OCI-LY1 (cell line): Measurements from ENCODE around the gene MPRIP.
A peak's percentile ranks its signal among the peaks of the same experiment; 100 is the strongest.
"Not testable (repeated sequence)": the region's sequence is repeated elsewhere in the genome, so short reads cannot be mapped to it uniquely, and the experiment has no call there.

ENCODE experiments used
- H2AFZ ChIP-seq: fragments of 200-600 bp; sonication (generic), shearing (Covaris generic); 2 replicates; pipeline ENCODE4 v1.6.0; 2014; ENCODE audit warnings: antibody characterized with exemption, mild to moderate bottlenecking, low read length
- H3F3A ChIP-seq: fragments of 200-600 bp; sonication (generic), shearing (Covaris generic); 2 replicates; pipeline ENCODE4 v1.6.0; 2014; ENCODE audit warnings: mild to moderate bottlenecking, antibody characterized with exemption, low read length, moderate library complexity; ENCODE audit not compliant: insufficient read depth
- H3K27ac ChIP-seq: fragments of 200-600 bp; sonication (generic); 2 replicates; pipeline ENCODE4 v1.5.1; 2014; ENCODE audit warnings: low read length, mixed run types, mild to moderate bottlenecking, low read depth; ENCODE audit not compliant: poor library complexity, severe bottlenecking
- H3K27me3 ChIP-seq: fragments of 200-600 bp; sonication (generic); 2 replicates; pipeline ENCODE4 v1.6.0; 2014; ENCODE audit warnings: antibody characterized with exemption, mild to moderate bottlenecking, low read length, moderate library complexity; ENCODE audit not compliant: insufficient read depth
- H3K36me3 ChIP-seq: fragments of 200-600 bp; sonication (generic); 2 replicates; pipeline ENCODE4 v1.6.1; 2014; ENCODE audit warnings: mild to moderate bottlenecking, antibody characterized with exemption, low read length, moderate library complexity, mixed read lengths; ENCODE audit not compliant: insufficient read depth
- H3K4me1 ChIP-seq: fragments of 200-600 bp; sonication (generic); 2 replicates; pipeline ENCODE4 v1.5.1; 2014; ENCODE audit warnings: mild to moderate bottlenecking, low read length, moderate library complexity; ENCODE audit not compliant: insufficient read depth, severe bottlenecking
- H3K4me2 ChIP-seq: fragments of 200-600 bp; sonication (generic), shearing (Covaris generic); 2 replicates; pipeline ENCODE4 v1.6.1; 2014; ENCODE audit warnings: low read length
- H3K4me3 ChIP-seq: fragments of 200-600 bp; sonication (generic); 2 replicates; pipeline ENCODE4 v1.5.1; 2014; ENCODE audit warnings: low read length, low read depth, mild to moderate bottlenecking, mixed read lengths; ENCODE audit not compliant: poor library complexity, severe bottlenecking
- H3K79me2 ChIP-seq: fragments of 200-600 bp; shearing (Covaris generic); 2 replicates; pipeline ENCODE4 v1.6.1; 2016; ENCODE audit warnings: mixed run types, low read length, mixed read lengths; ENCODE audit not compliant: insufficient read depth
- H3K9ac ChIP-seq: fragments of 200-600 bp; sonication (generic), shearing (Covaris generic); 2 replicates; pipeline ENCODE4 v1.6.1; 2014; ENCODE audit warnings: mild to moderate bottlenecking, low read length, mixed read lengths
- H3K9me2 ChIP-seq: fragments of 200-600 bp; sonication (generic), shearing (Covaris generic); 2 replicates; pipeline ENCODE4 v1.6.1; 2014; ENCODE audit warnings: low read depth, mild to moderate bottlenecking, low read length, mixed read lengths
- H3K9me3 ChIP-seq: fragments of 200-600 bp; shearing (Covaris generic); 2 replicates; pipeline ENCODE4 v1.6.1; 2014; ENCODE audit warnings: low read length, mixed read lengths
- H4K20me1 ChIP-seq: fragments of 200-600 bp; sonication (generic), shearing (Covaris generic); 2 replicates; pipeline ENCODE4 v1.6.0; 2016; ENCODE audit warnings: mild to moderate bottlenecking, low read length; ENCODE audit not compliant: insufficient read depth
- EZH2 ChIP-seq: fragments of 200-600 bp; sonication (generic), shearing (Covaris generic); IDR thresholded peaks from 2 replicates; pipeline ENCODE4 v1.8.0; 2017; ENCODE audit warnings: borderline replicate concordance, mixed run types, mild to moderate bottlenecking, antibody characterized with exemption, low read length, moderate library complexity, mixed read lengths
- TF ChIP-seq, protein P1 (sequence below): fragments of 200-600 bp; sonication (generic), shearing (Covaris generic); IDR thresholded peaks from 2 replicates; pipeline ENCODE4 v1.5.1; 2017; ENCODE audit warnings: mild to moderate bottlenecking, antibody characterized with exemption, low read length, moderate library complexity, mixed read lengths

MPRIP gene

DNA sequence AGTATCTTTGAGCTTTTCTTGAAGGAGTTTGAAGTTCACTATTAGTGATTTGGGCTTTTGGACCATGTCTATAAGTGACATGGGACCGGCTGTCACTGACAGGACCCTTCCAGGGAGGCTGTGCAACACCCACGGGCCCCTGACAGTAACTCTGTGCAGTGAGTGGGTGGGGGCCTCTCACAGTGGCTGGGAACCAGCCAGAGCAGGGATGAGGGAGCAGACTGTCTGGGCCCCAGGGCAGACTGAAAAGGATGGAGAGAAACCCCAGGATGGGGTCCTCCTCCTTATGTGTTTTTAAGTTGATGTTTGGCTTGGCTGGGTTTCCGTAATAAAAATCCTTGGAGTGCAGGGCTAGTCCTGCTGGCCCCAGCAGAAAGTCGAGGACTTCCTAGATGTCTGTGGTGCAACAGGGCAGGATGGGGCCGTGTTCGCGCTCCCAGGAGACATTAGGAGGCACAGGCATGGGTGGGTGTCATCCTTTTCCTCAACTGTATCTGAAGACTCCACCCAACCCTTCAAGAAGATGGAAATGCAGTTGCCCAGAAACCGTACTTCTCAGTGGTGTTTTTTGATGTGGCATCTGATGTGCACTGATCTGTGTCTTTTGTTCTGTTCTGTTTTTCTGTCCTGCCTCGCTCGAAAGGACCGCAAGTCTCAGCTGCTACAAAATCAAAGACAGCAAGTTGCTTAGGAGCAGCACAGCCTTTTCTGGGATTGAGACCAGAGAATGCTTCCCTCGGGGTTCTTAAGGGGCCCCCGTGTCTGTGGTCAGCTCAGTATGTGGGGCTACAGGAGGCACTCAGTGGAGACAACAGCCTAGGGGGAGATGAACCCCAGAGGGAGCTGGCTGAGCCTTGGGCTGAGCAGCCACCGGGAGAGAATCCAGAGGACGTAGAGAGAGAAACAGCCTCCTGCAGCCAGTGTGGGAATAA lies 139.7 kb downstream of the MPRIP start:
- Histone ChIP-seq H3K27me3 (no peaks in the 10 kb centered on the region), H3K4me2 (peak overlapping the region; percentile 46; the same call in 1 of the 2 replicates)
- TF ChIP-seq EZH2 = no peak
- TF ChIP-seq, protein P1, sequence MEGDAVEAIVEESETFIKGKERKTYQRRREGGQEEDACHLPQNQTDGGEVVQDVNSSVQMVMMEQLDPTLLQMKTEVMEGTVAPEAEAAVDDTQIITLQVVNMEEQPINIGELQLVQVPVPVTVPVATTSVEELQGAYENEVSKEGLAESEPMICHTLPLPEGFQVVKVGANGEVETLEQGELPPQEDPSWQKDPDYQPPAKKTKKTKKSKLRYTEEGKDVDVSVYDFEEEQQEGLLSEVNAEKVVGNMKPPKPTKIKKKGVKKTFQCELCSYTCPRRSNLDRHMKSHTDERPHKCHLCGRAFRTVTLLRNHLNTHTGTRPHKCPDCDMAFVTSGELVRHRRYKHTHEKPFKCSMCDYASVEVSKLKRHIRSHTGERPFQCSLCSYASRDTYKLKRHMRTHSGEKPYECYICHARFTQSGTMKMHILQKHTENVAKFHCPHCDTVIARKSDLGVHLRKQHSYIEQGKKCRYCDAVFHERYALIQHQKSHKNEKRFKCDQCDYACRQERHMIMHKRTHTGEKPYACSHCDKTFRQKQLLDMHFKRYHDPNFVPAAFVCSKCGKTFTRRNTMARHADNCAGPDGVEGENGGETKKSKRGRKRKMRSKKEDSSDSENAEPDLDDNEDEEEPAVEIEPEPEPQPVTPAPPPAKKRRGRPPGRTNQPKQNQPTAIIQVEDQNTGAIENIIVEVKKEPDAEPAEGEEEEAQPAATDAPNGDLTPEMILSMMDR = no peak

DNA sequence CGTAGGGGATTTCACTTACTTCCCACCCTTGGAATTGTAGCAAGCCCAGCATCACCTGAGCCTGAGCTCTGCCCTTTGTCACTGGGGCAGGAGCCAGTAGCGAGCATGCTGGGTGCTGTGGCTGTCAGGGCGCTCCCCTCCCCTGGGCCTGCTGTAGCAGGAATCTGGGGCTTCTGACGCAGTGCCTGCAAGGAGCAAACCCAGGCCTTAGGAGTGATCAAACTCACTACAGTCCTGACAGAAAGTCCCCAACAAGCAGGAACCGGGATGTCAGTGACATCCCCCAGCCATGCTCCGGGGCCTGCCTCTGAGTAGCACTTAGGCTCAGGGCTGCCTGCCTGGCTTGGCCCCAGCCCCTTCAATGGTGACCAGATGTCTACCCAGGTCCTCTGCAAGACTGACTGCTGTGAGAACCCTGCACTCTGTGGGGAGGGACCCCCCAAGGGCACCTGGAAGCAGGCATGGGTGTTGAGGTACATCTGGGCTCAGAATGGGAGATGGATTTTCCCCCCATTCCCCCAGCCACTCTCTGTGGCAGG lies 140.4 kb downstream of the MPRIP start:
- Histone ChIP-seq H3K4me3 (no peak overlapping the region), H3K4me2 (peak overlapping the region; percentile 41; the same call in 1 of the 2 replicates), H3K9ac (no peak overlapping the region), H3K36me3 (peaks cover 71% of the 10 kb centered on the region), H3K79me2 (no peaks in the 10 kb centered on the region), H3K27me3 (no peaks in the 10 kb centered on the region), H3K9me2 (no peaks in the 10 kb centered on the region), H3F3A (peaks cover 4% of the 10 kb centered on the region; the same call in 1 of the 2 replicates), H3K4me1 (peaks cover 37% of the 10 kb centered on the region), H3K27ac (peak overlapping the region; percentile 79), H3K9me3 (no peaks in the 10 kb centered on the region), H4K20me1 (no peaks in the 10 kb centered on the region), H2AFZ (no peak overlapping the region)
- TF ChIP-seq, protein P1 = no peak
- no peak for TF ChIP-seq EZH2

More for the DNA sequence above, 139.7 kb downstream of the MPRIP start:
- Histone ChIP-seq H3K9ac (no peak overlapping the region), H2AFZ (no peak overlapping the region), H3K9me2 (no peaks in the 10 kb centered on the region), H3K9me3 (no peaks in the 10 kb centered on the region), H3K36me3 (peaks cover 70% of the 10 kb centered on the region), H3F3A (peaks cover 4% of the 10 kb centered on the region; the same call in 1 of the 2 replicates), H3K27ac (peak overlapping the region; percentile 79), H4K20me1 (no peaks in the 10 kb centered on the region), H3K4me1 (peaks cover 37% of the 10 kb centered on the region), H3K79me2 (no peaks in the 10 kb centered on the region), H3K4me3 (no peak overlapping the region)

DNA sequence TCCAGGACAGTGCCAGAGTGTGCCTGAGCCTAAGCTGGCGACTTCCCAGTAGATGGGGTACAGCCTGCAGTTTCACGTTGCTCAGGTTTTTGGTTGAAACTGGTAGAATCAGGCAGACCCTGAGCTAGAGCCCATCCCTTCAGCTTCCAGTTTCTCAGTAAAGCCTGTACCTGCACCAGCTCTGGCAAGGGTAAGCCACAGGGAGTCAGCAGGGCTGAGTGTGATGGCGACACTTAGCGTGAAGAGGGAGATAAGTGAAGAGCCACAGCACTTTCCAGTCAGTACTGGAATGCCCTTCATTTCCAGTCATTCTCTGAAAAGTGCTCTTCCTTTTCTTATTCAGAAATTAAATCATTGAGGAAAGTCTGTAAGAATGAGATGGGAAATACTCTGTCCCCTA lies 141.5 kb downstream of the MPRIP start:
- no peak overlapping the region for H3K4me2 ChIP-seq

DNA sequence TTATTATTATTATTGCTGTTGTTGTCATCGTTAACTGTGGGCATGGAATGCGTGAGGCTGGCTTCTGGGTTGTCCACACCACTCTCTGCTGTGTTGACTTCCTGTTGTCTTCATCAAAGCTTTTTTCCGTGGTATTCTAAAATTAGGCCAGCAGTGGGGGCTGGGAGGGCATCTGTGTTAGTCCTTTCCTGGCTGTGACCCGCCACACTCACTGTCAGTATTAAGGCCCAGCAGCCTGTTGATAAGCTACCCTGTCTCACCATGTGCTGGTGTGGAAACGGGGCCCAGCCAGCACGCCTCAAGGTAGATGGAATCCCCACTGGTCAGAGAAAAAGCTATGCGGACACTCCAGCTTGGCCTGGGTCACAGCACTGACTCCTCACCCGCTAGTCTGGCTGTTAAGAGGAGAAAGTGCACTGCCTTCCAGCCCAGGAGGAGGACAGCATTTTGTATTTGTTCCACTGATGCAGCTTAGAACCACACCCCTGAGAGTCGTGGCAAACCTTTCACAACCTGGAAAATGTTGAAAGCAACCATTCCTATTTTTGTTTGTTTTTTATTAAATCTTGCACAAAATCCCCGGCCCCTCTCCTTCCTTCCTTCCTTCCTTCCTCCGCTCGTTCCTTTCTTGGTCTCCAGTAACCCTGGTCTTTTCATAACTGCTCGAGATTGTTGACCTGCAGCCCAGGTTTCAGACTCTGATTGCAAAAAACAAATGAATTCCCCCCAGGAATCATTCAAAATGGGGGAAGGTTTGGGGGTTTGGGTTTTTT lies 142.9 kb downstream of the MPRIP start:
- peaks cover 66% of the 10 kb centered on the region for H3K36me3 ChIP-seq
- H3K27ac ChIP-seq = peak overlapping the region; percentile 31

More for the DNA sequence above, 141.5 kb downstream of the MPRIP start:
- Histone ChIP-seq H3K4me1 (peaks cover 37% of the 10 kb centered on the region), H3K9ac (no peak overlapping the region), H3K27ac (no peak overlapping the region), H3K79me2 (no peaks in the 10 kb centered on the region), H3F3A (peaks cover 4% of the 10 kb centered on the region; the same call in 1 of the 2 replicates), H3K27me3 (no peaks in the 10 kb centered on the region), H4K20me1 (no peaks in the 10 kb centered on the region), H3K36me3 (peaks cover 73% of the 10 kb centered on the region), H3K9me2 (no peaks in the 10 kb centered on the region), H3K9me3 (no peaks in the 10 kb centered on the region), H3K4me3 (no peak overlapping the region), H2AFZ (no peak overlapping the region)
- TF ChIP-seq, protein P1 = no peak
- no peak for TF ChIP-seq EZH2

More for the DNA sequence above, 142.9 kb downstream of the MPRIP start:
- not testable (repeated sequence) for H3K27me3 ChIP-seq, H3K9ac ChIP-seq, H3K79me2 ChIP-seq, H3K9me3 ChIP-seq, H3F3A ChIP-seq, H2AFZ ChIP-seq, H3K4me3 ChIP-seq, H3K4me2 ChIP-seq, H4K20me1 ChIP-seq, H3K9me2 ChIP-seq
- peaks cover 37% of the 10 kb centered on the region for H3K4me1 ChIP-seq
